ENCODE results near the gene LHPP. TPM values are rescaled to one million over a fixed set of nuclear protein-coding genes. Genes with fewer than 3 reads are reported as not detected.

The LHPP gene
- polyA plus RNA-seq, 1 experiment, result 7.1 TPM

DNA sequence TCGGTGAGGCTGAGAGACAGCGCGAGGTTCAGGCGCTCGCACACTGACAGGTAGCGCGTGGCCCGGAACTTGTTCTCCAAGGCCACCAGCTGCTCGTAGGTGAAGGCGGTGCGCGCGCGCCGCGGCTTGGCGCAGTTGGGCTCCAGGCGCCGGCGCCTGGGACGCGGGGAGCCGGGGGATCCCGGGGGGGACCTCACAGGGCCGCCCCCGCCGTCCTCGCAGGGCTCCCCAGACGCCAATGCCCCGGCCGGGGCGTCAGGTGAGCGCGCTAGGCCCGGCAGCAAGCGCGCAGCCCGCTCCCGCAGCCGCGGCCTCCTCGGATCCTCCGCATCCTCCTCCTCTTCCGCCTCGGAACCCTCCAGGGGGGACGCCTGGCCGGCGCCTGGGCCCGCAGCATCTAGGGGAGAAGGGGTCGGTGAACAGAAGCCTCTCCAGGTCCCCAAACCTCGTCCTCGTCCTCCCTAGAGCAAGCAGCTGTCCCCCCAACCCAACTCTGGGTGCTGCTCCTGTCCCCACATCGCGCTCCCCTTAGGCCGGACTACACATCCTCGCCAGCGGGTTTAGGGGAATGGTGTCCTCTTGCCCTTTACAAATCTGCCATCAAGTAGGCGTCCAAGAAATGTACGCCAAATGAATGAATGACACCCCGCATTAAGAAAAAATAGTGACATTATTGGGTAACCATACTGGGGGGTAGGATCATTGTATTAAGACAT, 13.7 kb upstream of the LHPP start:
- ChIA-PET CTCF (no interaction called here), POLR2A (no interaction called here)
- TF ChIP-seq, protein P1, sequence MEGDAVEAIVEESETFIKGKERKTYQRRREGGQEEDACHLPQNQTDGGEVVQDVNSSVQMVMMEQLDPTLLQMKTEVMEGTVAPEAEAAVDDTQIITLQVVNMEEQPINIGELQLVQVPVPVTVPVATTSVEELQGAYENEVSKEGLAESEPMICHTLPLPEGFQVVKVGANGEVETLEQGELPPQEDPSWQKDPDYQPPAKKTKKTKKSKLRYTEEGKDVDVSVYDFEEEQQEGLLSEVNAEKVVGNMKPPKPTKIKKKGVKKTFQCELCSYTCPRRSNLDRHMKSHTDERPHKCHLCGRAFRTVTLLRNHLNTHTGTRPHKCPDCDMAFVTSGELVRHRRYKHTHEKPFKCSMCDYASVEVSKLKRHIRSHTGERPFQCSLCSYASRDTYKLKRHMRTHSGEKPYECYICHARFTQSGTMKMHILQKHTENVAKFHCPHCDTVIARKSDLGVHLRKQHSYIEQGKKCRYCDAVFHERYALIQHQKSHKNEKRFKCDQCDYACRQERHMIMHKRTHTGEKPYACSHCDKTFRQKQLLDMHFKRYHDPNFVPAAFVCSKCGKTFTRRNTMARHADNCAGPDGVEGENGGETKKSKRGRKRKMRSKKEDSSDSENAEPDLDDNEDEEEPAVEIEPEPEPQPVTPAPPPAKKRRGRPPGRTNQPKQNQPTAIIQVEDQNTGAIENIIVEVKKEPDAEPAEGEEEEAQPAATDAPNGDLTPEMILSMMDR (IDR thresholded peaks at IDR 0.05; ENCODE audit: low read depth, low read length), result no peak
- peaks cover 83% of the 10 kb centered on the region for H3K27me3 ChIP-seq (ENCODE audit: control insufficient read depth, insufficient read depth, low read length)
- H3K27ac ChIP-seq (ENCODE audit: low read depth, low read length), result no peak overlapping the region
- no peak overlapping the region for H3K4me3 ChIP-seq (ENCODE audit: low read depth, low read length)
- H3K9me3 ChIP-seq (ENCODE audit: control insufficient read depth, insufficient read depth, low read length), result no peaks in the 10 kb centered on the region; the same call in 1 of the 2 replicates
- DNase-seq (ENCODE audit: low read depth, low spot score), result no peak

DNA sequence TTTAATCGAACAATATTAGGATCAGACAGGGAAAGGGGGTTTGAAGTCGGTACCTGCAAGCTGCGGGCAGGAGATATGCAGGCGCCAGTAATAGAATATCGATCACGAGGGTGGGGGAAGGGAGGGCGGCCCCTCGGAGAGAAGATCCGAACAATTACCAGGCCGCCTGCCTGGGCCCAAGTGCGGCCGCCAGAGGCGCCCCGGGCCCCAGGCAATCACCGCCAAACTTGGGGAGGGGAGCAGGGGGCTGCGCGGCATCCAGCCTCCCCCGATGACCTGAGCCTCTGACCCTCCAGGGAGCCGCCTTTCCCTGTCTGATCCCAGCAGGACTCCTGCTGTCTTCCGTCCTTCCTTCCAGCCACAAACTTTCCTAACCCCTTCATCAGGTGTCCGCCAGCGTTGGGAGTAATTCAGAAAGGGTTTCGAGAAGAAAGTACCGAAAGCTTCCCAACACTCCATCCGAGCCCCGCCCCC, 12.9 kb upstream of the LHPP start:
- no peak for DNase-seq (ENCODE audit: low read depth, low spot score)
- CTCF ChIA-PET, result no interaction called here
- Histone ChIP-seq H3K27ac (ENCODE audit: low read depth, low read length) (no peak overlapping the region), H3K4me3 (ENCODE audit: low read depth, low read length) (no peak overlapping the region), H3K27me3 (ENCODE audit: control insufficient read depth, insufficient read depth, low read length) (peaks cover 87% of the 10 kb centered on the region), H3K9me3 (ENCODE audit: control insufficient read depth, insufficient read depth, low read length) (no peaks in the 10 kb centered on the region; the same call in 1 of the 2 replicates)
- POLR2A ChIA-PET, result no interaction called here
- TF ChIP-seq, protein P1 (IDR thresholded peaks at IDR 0.05; ENCODE audit: low read depth, low read length), result no peak

DNA sequence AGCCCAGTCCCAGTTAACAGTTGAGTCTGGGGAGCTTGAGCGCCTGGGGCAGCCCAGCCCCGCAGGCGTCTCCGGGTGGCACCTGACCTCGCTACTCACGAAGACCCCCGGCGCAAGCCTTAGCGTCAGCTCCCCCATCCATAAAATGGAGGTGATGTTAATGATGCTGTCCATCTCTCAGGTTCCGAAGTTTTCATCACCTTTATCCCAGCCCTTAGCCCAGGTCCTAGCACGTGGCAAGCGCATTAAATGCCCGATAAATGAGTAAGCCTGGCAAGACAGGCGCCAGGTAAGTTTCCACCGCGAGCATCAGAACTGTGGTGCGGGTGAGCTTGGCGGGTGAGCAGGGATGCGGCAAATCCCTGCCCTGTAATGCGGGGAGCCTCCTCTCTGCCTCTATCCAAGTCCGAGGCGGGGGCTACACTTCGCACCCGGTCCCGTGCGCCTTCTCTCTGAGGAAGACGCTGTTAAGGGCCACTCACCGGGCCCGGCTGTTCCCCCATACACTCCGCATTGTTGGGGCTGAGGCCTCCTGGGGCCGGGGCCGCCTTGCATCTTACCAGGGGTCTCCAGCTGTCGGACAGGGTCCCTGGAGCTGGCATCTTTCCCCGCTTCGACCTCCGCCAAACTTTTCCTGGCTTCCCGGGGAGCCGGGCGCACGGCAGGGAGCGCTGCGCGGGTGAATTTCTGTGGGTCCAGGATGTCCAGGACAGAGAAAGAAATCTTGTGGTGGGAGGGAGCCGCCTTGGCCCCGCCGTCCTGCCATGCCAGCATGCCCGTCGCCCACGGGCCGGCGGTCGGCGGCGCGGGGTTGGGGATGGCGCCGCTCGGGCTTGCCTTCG, 12.2 kb upstream of the LHPP start:
- no peak for DNase-seq (ENCODE audit: low read depth, low spot score)
- CTCF ChIA-PET, result no interaction called here
- H3K4me3 ChIP-seq (ENCODE audit: low read depth, low read length), result no peak overlapping the region

DNA sequence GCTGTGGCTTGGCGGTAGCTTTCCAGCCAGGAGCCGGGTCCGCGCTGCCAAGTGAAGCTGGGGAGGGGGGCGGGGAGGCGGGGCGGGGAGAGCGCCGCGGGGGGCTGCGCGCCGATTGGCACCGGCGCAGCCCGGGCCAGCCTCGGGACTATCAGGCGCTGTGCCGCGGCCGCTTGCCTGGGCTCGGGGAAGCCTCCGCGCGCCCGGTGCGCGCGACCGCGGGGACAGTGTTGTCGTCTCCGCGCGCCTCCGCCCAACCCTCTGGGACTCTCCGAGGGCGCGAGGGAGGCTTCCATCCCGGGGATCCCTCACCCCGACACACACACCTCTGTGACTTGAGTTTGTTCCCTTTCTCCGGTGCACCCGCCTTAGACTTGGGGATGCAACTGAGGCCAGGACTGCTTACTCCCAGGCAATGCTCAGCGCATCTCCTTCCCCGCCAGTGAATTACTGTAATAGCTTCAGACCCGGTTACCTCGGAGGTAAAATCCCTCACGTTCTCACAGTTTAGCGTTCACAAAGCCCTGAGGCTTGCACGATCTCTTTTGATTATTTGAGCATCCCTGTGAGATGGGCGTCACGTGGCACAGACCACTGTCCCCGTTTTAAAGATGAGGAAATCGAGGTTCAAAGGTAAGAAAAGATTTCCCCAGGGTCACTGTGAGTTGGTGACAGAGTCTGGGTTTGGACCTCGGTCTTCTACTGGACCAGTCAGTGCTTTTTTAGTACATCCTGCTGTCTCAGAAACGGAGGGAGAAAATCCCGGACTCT, 11.4 kb upstream of the LHPP start, which contains the start of gene NKX1-2:
TSS of gene NKX1-2 (minus strand) at position 24 of the 771 bp plus-strand sequence. CDS start 92 bp downstream, outside the sequence.
- POLR2A ChIA-PET, result no interaction called here
- CTCF ChIA-PET, result no interaction called here
- Histone ChIP-seq H3K27me3 (ENCODE audit: control insufficient read depth, insufficient read depth, low read length) (peaks cover 86% of the 10 kb centered on the region), H3K9me3 (ENCODE audit: control insufficient read depth, insufficient read depth, low read length) (no peaks in the 10 kb centered on the region; the same call in 1 of the 2 replicates), H3K27ac (ENCODE audit: low read depth, low read length) (no peak within 1 kb of the TSS), H3K4me3 (ENCODE audit: low read depth, low read length) (no peak within 1 kb of the TSS)
- no peak for DNase-seq (ENCODE audit: low read depth, low spot score)
- TF ChIP-seq, protein P1 (IDR thresholded peaks at IDR 0.05; ENCODE audit: low read depth, low read length), result no peak

More for the DNA sequence above, 12.2 kb upstream of the LHPP start:
- Histone ChIP-seq H3K27me3 (ENCODE audit: control insufficient read depth, insufficient read depth, low read length) (peaks cover 87% of the 10 kb centered on the region), H3K27ac (ENCODE audit: low read depth, low read length) (no peak overlapping the region), H3K9me3 (ENCODE audit: control insufficient read depth, insufficient read depth, low read length) (no peaks in the 10 kb centered on the region; the same call in 1 of the 2 replicates)
- TF ChIP-seq, protein P1 (IDR thresholded peaks at IDR 0.05; ENCODE audit: low read depth, low read length), result no peak
- POLR2A ChIA-PET, result no interaction called here
